ENCODE measurements around the gene SGCD. TPM values are rescaled to one million over a fixed set of nuclear protein-coding genes. Genes with fewer than 3 reads are reported as not detected.

Gene SGCD
- total RNA-seq, 1 experiment from 2014 or later: not detected

DNA sequence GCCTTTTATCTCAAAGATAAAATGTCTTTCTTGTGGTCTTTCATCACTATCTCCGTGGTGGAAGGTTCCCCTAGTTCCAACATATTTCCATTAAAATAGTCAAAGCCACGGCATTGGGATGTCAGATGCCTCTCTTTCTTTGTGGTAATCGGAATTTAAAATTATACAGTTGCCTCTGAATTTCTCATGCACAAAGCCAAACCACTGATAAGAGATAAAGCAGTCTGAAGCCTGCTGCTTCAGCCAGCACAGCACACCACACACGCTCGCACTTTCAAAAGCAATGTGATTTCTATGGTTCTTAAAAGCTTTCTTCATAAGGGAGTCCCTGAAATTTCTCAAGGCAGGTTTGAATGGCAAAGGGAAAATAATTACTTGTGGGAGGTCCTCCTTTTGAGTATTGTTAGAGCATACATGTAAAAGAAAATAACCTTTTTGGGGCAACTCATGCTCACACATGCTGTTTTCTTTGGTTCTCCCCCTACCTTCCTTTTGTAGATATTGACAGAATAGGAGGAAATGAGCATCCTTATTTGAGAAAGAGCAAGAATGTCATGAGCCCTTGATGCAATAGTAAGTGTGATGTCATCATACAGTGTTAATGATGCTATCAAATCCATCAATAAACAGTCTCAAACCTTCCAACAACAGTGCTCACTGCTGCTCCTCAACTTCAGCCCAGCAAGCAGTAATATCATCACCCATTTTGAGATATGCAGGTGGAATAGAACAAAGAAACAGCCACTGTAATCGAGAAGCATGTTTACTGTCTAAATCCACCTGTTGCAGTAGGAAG lies 437.4 kb downstream of the SGCD start:
- DNase-seq (ENCODE audit: low read depth, low spot score) (no peak), ATAC-seq (no peak)
- Histone ChIP-seq H3K27ac (ENCODE audit: low read length) (no peak overlapping the region), H3K4me1 (ENCODE audit: control insufficient read depth, insufficient read depth, low read length) (no peaks in the 10 kb centered on the region), H3K36me3 (ENCODE audit: control insufficient read depth, insufficient read depth, low read length) (no peaks in the 10 kb centered on the region), H3K9me3 (ENCODE audit: control insufficient read depth, insufficient read depth, low read depth, low read length) (no peaks in the 10 kb centered on the region), H3K4me3 (ENCODE audit: low read depth in 2 of 2, low read length in 2 of 2) (no peak overlapping the region), H3K27me3 (ENCODE audit: control insufficient read depth, insufficient read depth, low read length) (no peaks in the 10 kb centered on the region)
- TF ChIP-seq, protein P1, sequence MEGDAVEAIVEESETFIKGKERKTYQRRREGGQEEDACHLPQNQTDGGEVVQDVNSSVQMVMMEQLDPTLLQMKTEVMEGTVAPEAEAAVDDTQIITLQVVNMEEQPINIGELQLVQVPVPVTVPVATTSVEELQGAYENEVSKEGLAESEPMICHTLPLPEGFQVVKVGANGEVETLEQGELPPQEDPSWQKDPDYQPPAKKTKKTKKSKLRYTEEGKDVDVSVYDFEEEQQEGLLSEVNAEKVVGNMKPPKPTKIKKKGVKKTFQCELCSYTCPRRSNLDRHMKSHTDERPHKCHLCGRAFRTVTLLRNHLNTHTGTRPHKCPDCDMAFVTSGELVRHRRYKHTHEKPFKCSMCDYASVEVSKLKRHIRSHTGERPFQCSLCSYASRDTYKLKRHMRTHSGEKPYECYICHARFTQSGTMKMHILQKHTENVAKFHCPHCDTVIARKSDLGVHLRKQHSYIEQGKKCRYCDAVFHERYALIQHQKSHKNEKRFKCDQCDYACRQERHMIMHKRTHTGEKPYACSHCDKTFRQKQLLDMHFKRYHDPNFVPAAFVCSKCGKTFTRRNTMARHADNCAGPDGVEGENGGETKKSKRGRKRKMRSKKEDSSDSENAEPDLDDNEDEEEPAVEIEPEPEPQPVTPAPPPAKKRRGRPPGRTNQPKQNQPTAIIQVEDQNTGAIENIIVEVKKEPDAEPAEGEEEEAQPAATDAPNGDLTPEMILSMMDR (IDR thresholded peaks at IDR 0.05): no peak
- TF ChIP-seq TCF7L2 (IDR thresholded peaks at IDR 0.05; ENCODE audit: low read depth, low read length) (no peak), POLR2AphosphoS5 (IDR thresholded peaks at IDR 0.05; ENCODE audit: low read depth, low read length) (no peak), SIN3A (IDR thresholded peaks at IDR 0.05; ENCODE audit: borderline replicate concordance, insufficient read depth, low read depth, low read length) (no peak)
- TF ChIP-seq, protein P2, sequence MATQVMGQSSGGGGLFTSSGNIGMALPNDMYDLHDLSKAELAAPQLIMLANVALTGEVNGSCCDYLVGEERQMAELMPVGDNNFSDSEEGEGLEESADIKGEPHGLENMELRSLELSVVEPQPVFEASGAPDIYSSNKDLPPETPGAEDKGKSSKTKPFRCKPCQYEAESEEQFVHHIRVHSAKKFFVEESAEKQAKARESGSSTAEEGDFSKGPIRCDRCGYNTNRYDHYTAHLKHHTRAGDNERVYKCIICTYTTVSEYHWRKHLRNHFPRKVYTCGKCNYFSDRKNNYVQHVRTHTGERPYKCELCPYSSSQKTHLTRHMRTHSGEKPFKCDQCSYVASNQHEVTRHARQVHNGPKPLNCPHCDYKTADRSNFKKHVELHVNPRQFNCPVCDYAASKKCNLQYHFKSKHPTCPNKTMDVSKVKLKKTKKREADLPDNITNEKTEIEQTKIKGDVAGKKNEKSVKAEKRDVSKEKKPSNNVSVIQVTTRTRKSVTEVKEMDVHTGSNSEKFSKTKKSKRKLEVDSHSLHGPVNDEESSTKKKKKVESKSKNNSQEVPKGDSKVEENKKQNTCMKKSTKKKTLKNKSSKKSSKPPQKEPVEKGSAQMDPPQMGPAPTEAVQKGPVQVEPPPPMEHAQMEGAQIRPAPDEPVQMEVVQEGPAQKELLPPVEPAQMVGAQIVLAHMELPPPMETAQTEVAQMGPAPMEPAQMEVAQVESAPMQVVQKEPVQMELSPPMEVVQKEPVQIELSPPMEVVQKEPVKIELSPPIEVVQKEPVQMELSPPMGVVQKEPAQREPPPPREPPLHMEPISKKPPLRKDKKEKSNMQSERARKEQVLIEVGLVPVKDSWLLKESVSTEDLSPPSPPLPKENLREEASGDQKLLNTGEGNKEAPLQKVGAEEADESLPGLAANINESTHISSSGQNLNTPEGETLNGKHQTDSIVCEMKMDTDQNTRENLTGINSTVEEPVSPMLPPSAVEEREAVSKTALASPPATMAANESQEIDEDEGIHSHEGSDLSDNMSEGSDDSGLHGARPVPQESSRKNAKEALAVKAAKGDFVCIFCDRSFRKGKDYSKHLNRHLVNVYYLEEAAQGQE (IDR thresholded peaks at IDR 0.05; ENCODE audit: insufficient read depth in 1 of 2, low read depth in 2 of 2, low read length in 1 of 2): no peak
- intact Hi-C loops (cut with micrococcal nuclease; ENCODE audit: unreplicated experiment): no loop called here
- CTCF ChIA-PET: no interaction called here
- no TSS peak for BruUV-seq (replicated peaks)
- POLR2A ChIA-PET: no interaction called here
- in situ Hi-C loops (cut with HindIII; ENCODE audit: low pct_unique_long_range_greater_than_20kb, low sequenced_read_pairs): no loop called here

DNA sequence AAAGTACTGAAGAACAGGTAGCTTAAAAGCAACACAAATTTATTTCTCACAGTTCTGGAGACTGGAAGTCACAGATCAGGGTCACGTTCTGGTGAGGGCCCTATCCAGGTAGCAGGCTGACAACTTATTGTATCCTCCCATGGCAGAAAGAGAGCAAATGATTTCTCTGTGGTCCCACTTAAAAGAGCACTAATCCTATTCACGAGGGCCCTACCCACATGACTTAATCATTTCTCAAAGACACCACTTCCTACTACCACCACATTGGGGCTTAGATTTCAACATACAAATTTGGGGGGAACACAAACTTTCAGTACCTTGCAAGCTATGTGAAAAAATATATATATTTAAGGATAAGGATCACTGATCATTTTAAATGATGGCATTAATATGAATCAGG lies 447.3 kb downstream of the SGCD start:
- no peak overlapping the region for H3K27ac ChIP-seq (ENCODE audit: low read length)
- no TSS peak for BruUV-seq (replicated peaks)

More for the DNA sequence above, 447.3 kb downstream of the SGCD start:
- no peak overlapping the region for H3K4me3 ChIP-seq (ENCODE audit: low read depth in 2 of 2, low read length in 2 of 2)
- no peaks in the 10 kb centered on the region for H3K36me3 ChIP-seq (ENCODE audit: control insufficient read depth, insufficient read depth, low read length)
- DNase-seq (ENCODE audit: low read depth, low spot score): no peak
- no peaks in the 10 kb centered on the region for H3K4me1 ChIP-seq (ENCODE audit: control insufficient read depth, insufficient read depth, low read length)
- POLR2A ChIA-PET: no interaction called here
- in situ Hi-C loops (cut with HindIII; ENCODE audit: low pct_unique_long_range_greater_than_20kb, low sequenced_read_pairs): no loop called here
- TF ChIP-seq, protein P2 (IDR thresholded peaks at IDR 0.05; ENCODE audit: insufficient read depth in 1 of 2, low read depth in 2 of 2, low read length in 1 of 2): no peak
- TF ChIP-seq POLR2AphosphoS5 (IDR thresholded peaks at IDR 0.05; ENCODE audit: low read depth, low read length) (no peak), SIN3A (IDR thresholded peaks at IDR 0.05; ENCODE audit: borderline replicate concordance, insufficient read depth, low read depth, low read length) (no peak), TCF7L2 (IDR thresholded peaks at IDR 0.05; ENCODE audit: low read depth, low read length) (no peak)
- TF ChIP-seq, protein P1 (IDR thresholded peaks at IDR 0.05): no peak
- H3K9me3 ChIP-seq (ENCODE audit: control insufficient read depth, insufficient read depth, low read depth, low read length): no peaks in the 10 kb centered on the region
- intact Hi-C loops (cut with micrococcal nuclease; ENCODE audit: unreplicated experiment): no loop called here
- CTCF ChIA-PET: no interaction called here
- no peak for ATAC-seq
- no peaks in the 10 kb centered on the region for H3K27me3 ChIP-seq (ENCODE audit: control insufficient read depth, insufficient read depth, low read length)

Data from Panc1 (cell line).